ENCODE results near the gene KCNQ5.

The KCNQ5 gene

GRCh38 chr6:72810571-72811280 lies 188.9 kb downstream of the KCNQ5 start:
- no peak for DNase-seq

GRCh38 chr6:72811971-72812421 lies 190.1 kb downstream of the KCNQ5 start:
- DNase-seq = peak; percentile 45

- no peak for DNase-seq
These were observed 192.1 kb downstream of the KCNQ5 start for GRCh38 chr6:72813807-72814596.

GRCh38 chr6:72816022-72816421 lies 194.2 kb downstream of the KCNQ5 start:
- no peak for DNase-seq

GRCh38 chr6:72817208-72817607 lies 195.3 kb downstream of the KCNQ5 start:
- no peak for DNase-seq

- no peak for DNase-seq
These were observed 197.7 kb downstream of the KCNQ5 start for GRCh38 chr6:72819609-72820008.

GRCh38 chr6:72820153-72820552 lies 198.3 kb downstream of the KCNQ5 start:
- no peak for DNase-seq

- DNase-seq = no peak
These were observed 199.0 kb downstream of the KCNQ5 start for GRCh38 chr6:72820906-72821305.

- DNase-seq = no peak
These were observed 200.2 kb downstream of the KCNQ5 start for GRCh38 chr6:72822023-72822422.

- no peak for DNase-seq
These were observed 200.8 kb downstream of the KCNQ5 start for GRCh38 chr6:72822691-72823090.

- no peak for DNase-seq
These were observed 203.0 kb downstream of the KCNQ5 start for GRCh38 chr6:72824833-72825232.

GRCh38 chr6:72825315-72825911 lies 203.5 kb downstream of the KCNQ5 start:
- peak; percentile 81 for DNase-seq

- peak; percentile 73 for DNase-seq
These were observed 204.2 kb downstream of the KCNQ5 start for GRCh38 chr6:72826037-72826436.

- DNase-seq = peak; percentile 91
These were observed 205.0 kb downstream of the KCNQ5 start for GRCh38 chr6:72826744-72827438.

- DNase-seq = no peak
These were observed 207.0 kb downstream of the KCNQ5 start for GRCh38 chr6:72828904-72829303.

GRCh38 chr6:72832271-72832670 lies 210.4 kb downstream of the KCNQ5 start:
- DNase-seq = peak; percentile 34

GRCh38 chr6:72835749-72836148 lies 213.9 kb downstream of the KCNQ5 start:
- no peak for DNase-seq

- DNase-seq = no peak
These were observed 215.1 kb downstream of the KCNQ5 start for GRCh38 chr6:72836971-72837370.

GRCh38 chr6:72841195-72841594 lies 219.3 kb downstream of the KCNQ5 start:
- no peak for DNase-seq

GRCh38 chr6:72842140-72842539 lies 220.3 kb downstream of the KCNQ5 start:
- no peak for DNase-seq

- no peak for DNase-seq
These were observed 222.8 kb downstream of the KCNQ5 start for GRCh38 chr6:72844614-72845013.

- peak; percentile 65 for DNase-seq
These were observed 227.5 kb downstream of the KCNQ5 start for GRCh38 chr6:72849346-72849745.

GRCh38 chr6:72850040-72850439 lies 228.2 kb downstream of the KCNQ5 start:
- DNase-seq = no peak

All from fibroblast of skin of back (primary cell).